NT2/D1 (cell line): ENCODE data around the gene LYZL2.

ENCODE experiments used
- SUZ12 ChIP-seq: IDR thresholded peaks from 2 replicates; pipeline ENCODE4 v1.6.1; 2011; ENCODE audit not compliant: insufficient read length, insufficient read depth; ENCODE audit errors: extremely low read depth
- YY1 ChIP-seq: IDR thresholded peaks from 2 replicates; pipeline ENCODE4 v1.6.1; 2011; ENCODE audit not compliant: insufficient read length, insufficient read depth

DNA sequence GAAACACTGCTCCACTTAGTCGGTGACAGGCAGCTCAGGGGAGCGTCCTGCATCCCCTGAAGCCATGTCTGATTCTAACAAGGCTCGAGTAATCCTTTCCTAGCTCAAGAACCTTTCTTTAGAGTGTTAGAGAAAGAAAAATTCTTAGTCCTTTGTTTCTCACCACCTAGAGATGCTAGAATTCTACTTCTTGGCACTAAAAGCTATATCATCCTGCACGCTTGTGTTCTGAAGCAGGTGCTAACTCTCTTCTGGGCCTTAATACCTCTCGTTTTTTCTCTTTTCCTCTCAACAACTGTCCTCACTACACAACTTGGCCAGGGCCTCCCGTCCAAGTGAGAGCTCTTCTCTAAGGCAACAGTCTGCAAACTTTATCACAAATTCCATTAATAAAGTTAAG is at the start of gene LYZL2:
- TF ChIP-seq SUZ12 (no peak), YY1 (no peak)
